ENCODE results near the gene UTS2R.

- TF ChIP-seq USF2 (IDR thresholded peaks at IDR 0.05; ENCODE audit: low read depth, low read length) (no peak), CTCF (conservative IDR thresholded peaks at IDR 0.05; ENCODE audit: low read depth, low read length) (no peak), POLR2A (IDR thresholded peaks at IDR 0.05; ENCODE audit: low read depth, low read length) (no peak), MXI1 (IDR thresholded peaks at IDR 0.05; ENCODE audit: borderline replicate concordance, low read depth, low read length) (no peak), SMC3 (IDR thresholded peaks at IDR 0.05; ENCODE audit: low read depth, low read length) (no peak), RFX5 (IDR thresholded peaks at IDR 0.05; ENCODE audit: low read depth, low read length) (no peak), CHD1 (IDR thresholded peaks at IDR 0.05; ENCODE audit: low read depth, low read length) (no peak), BHLHE40 (IDR thresholded peaks at IDR 0.05; ENCODE audit: low read depth, low read length) (no peak)
These were observed 48.8 kb upstream of the UTS2R start for GRCh38 chr17:82322526-82323453.

All from IMR-90 (cell line).